Occipital lobe (tissue), 2 donors: ENCODE results near the gene MCF2L2. TPM values are rescaled to one million over a fixed set of nuclear protein-coding genes. Genes with fewer than 3 reads are reported as not detected.
"Not testable (repeated sequence)": the region's sequence is repeated elsewhere in the genome, so short reads cannot be mapped to it uniquely, and the experiment has no call there.

Experiments
- DNase-seq: peaks from one replicate; lab custom pipeline; 2025; lab: John Stamatoyannopoulos, UW
- total RNA-seq: library from RNA; depleted of rRNA; stranded (reverse); fragments of >200 nt; gene quantifications from one replicate; pipeline ENCODE4 v1.2.3, GENCODE V29; 2014

MCF2L2 gene
- total RNA-seq, 1 donor from 2014 or later: 34.5 TPM

GRCh38 chr3:183371600-183371968 is 56.8 kb downstream of the MCF2L2 start:
- DNase-seq: not testable (repeated sequence)

- DNase-seq: no peak
Measured at GRCh38 chr3:183370391-183370790, 58.0 kb downstream of the MCF2L2 start.

DNA sequence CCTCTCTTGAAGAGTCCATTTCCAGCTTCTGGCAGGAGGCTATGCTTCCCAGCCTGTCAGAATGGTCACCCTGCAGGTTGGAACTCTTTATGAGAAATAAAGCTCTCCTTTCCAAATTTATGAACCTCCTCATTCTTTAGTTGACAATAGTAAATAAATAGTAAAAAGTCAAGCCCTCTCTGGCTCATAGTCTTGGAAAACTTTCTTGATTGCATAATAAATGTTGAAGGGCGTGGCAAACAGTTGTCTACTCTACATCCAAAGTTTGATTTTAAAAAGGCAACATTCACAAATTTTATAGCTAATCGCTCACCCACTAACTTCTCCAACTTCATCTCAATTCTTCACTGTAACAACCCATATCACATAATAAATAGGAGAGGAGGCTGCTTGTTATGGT is 58.8 kb downstream of the MCF2L2 start:
- DNase-seq: no peak

DNA sequence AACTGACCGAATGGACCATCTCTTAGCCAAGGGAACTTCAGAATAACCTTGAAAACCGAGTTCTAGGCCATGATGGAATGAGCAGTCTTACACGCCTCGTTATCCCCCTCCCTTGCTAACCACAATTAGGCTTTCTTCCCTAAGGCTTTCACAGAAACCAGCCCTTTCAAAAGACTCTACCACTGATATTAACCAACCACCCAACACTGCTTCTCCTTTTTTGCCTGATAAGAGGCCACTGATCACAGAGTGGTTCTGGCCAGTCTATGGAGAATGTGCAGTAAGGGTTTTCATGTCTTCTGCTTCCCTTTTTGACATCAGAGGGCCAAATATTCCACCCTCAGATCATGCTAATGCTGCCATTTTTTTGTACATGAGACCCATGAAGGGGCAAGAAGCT is 59.3 kb downstream of the MCF2L2 start:
- DNase-seq: no peak

- no peak for DNase-seq
Measured at GRCh38 chr3:183360971-183361624, 67.3 kb downstream of the MCF2L2 start.

DNA sequence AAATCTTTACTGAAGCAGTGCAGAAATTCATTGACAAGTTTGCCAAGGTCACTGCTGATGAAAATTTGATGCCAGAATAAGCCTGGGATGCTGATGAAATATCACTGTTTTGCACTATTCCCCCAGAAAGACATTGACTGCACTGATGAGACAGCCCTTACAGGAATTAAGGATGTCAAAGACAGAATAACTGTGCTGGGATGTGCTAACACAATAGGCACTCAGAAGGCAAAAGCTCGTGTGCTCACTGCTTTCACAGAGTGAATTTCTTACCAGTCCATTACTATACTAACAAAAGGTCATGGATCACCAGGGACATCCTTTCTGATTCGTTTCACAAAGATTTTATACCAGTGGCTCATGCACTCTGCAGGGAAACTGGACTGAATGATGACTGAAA is 69.4 kb downstream of the MCF2L2 start:
- DNase-seq: no peak

DNA sequence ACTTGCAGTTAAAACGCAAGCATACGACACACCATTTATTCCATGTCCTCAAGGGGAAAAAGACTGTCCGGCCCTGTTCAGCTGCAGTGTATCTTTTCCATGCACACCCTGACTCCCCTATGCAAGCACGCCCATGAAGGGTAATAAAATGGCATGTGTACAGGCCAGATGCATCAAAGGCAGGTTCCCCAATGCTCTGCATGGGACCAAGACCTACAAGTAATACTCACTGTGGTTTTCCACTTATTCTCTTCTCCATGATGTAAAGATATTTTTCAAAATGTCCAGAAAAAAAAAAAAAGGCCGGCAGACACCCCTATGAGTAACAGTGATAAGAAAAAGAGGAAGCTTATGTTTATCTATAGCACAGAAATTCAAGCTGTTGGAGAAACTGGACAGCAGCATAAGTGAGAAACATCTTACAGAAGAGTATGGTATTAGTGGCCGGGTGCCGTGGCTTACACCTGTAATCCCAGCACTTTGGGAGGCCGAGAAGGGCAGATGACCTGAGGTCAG is 70.8 kb downstream of the MCF2L2 start:
- no peak for DNase-seq

- DNase-seq: no peak
Measured at GRCh38 chr3:183356920-183357319, 71.5 kb downstream of the MCF2L2 start.

- DNase-seq: no peak
Measured at GRCh38 chr3:183354874-183355273, 73.5 kb downstream of the MCF2L2 start.

- DNase-seq: no peak
Measured at GRCh38 chr3:183354325-183354831, 74.0 kb downstream of the MCF2L2 start.

- no peak for DNase-seq
Measured at GRCh38 chr3:183353421-183353820, 75.0 kb downstream of the MCF2L2 start.

DNA sequence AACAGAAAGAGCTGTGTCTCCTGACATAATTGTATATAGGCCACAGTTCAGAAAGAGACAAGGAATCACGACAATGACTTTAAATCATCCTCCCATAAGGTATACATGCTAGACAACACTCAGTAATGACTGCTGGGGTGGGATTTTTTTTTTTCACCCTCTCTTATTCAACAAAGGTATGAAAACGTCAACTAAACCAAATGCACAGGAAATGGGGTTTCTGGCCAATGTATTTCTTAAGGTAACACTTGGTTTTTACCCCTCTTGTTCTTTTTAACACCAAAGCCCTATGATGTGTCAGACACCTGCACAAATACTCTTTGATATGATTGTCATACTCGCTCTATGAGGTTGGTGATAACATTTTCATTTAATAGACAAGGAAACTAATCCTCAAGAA is 78.3 kb downstream of the MCF2L2 start:
- no peak for DNase-seq

- no peak for DNase-seq
Measured at GRCh38 chr3:183349421-183350157, 78.8 kb downstream of the MCF2L2 start.

GRCh38 chr3:183342824-183343223 is 85.6 kb downstream of the MCF2L2 start:
- DNase-seq: no peak

DNA sequence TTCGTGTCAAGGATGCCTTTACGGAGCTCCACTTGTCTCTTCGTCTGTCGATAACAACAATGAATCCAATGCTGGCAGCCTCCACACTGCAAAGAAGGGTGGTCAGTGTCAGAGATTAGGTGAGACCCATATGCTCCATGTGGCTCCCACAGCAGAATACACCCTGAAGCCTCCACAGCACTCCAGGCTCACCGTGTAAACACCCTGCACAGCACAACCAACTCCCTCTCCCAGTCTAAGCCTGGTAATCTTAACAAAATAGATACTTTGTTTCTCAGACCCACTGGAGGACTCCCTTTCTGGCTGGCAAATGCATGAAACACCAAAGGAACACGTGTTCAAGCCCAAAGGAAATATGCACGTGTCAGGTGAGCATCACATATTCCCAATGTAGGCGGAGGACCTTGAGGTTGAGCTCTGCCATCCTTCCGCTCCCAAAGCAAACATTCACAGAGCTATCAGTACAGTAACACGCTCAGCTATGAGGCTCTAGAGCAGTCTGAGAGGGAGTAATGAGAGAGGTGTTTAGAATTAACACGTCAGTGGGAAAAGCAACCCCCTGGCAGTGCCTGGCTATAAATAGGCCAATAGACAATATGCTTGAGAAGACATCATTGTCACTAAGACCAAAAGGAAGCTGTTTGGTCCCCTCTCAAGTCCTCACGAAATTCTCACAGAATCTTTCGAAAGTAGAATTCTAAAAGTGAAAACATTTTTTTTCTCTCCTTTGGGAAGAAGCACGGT is 86.7 kb downstream of the MCF2L2 start:
- no peak for DNase-seq

- DNase-seq: no peak
Measured at GRCh38 chr3:183340222-183340621, 88.2 kb downstream of the MCF2L2 start.

DNA sequence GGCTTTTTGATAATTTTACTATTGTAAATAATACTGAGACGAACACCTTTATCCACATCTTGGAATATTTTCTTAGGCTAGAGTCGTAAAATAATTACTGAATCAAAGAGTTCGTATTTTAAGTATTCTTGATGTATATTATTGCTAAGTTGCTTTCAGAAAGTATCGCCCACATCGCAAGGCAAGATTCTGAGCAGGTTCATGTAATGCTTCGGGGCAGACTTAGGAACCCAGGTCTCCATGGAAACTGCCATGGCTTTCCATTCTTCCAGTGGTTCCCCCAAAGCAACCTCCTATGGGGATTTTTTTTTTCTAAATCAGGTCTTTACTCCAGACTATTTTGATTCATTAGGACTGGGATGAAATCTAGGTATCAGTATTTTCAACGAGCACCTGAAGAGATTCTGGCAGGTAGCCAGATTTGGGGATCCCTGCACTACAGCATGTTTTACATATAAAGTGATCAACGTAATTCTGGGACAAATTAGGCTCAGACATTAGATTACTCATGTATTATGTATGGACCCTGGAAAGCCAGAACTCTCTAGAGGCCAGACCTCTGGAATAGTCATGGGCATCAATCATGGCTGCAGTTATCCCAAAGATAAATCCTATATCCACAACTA is 88.8 kb downstream of the MCF2L2 start:
- DNase-seq: no peak

GRCh38 chr3:183338520-183338919 is 89.9 kb downstream of the MCF2L2 start:
- DNase-seq: no peak

DNA sequence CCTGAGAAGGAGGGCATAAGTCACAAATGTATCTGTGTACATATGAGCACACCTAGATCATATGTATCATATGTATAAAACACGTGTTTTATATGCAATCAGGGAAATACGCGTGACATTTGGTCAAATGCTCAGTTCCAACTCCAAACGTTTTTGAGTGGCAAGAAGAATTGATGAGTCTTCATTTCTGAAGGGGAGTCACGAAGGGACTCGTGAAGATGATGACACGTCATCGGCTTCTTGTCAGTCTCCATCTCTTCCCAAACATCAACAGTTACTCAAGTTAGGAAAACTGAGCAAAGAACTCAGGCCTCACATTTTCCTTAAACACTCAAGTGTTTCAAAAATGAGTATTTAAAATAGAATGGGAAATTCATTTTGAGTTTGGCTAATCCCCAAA is 95.9 kb downstream of the MCF2L2 start:
- DNase-seq: no peak

GRCh38 chr3:183331498-183331897 is 96.9 kb downstream of the MCF2L2 start:
- DNase-seq: no peak

GRCh38 chr3:183330881-183331280 is 97.5 kb downstream of the MCF2L2 start:
- DNase-seq: no peak

- no peak for DNase-seq
Measured at GRCh38 chr3:183329543-183329942, 98.9 kb downstream of the MCF2L2 start.
